NCI-H82 treated with DMSO at 0.1 percent for 48 hours (cell line): Measurements from ENCODE around the gene TBC1D30.
"Not testable (repeated sequence)": the region's sequence is repeated elsewhere in the genome, so short reads cannot be mapped to it uniquely, and the experiment has no call there.

Experiments
- DNase-seq: peaks from one replicate; lab custom pipeline; 2025; ENCODE audit not compliant: unreplicated experiment; lab: John Stamatoyannopoulos, UW

TBC1D30 gene

DNA sequence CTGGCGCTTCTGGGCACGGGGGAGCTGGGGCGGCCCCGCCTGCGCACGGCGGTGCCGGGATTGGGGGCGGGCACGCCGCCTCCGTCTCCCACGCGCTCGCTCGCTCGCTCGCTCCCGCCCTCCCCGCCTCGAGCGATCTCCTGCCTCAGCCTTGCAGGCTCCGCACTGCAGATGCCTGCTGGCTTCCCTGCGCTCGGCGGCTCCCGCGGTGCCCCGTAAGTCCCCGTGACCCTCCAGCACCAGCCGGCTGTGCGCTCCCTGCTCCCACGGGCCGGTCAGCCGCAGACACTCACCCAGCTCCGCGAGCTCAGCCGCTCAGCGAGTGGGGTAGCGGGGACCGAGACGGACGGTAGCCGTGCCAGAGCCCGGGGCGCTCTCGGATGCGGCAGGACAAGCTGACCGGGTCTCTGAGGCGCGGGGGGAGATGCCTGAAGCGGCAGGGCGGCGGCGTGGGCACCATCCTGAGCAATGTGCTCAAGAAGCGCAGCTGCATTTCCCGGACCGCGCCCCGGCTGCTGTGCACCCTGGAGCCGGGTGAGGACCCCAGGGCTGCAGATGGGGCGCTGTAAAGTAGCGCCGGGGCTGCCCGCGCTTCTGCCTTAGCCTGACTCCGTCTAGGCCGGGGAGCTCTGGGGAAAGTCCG lies at the start of gene TBC1D30:
TSS of gene TBC1D30 (plus strand) at position 148 of the 643 bp plus-strand sequence. CDS start at position 381, 233 bp downstream.
- peak; percentile 58 for DNase-seq

DNA sequence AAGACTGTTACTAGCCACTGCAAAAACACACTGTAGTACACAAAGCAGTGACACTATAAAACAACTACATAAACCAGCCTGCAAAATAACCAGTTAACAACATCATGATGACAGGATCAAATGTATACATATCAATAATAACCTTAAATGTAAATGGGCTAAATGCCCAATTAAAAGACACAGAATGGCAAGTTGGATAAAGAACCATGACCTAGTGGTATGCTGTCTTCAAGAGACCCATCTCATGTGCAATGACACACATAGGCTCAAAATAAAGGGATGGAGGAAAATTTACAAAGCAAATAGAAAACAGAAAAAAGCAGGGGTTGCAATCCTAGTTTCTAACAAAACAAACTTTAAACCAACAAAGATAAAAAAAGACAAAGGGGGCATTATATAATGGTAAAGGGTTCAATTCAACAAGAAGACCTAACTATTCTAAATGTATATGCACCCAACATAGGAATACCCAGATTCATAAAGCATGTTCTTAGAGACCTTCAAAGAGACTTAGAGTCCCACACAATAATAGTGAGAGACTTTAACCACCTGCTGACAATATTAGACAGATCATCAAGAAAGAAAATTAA lies 49.2 kb upstream of the TBC1D30 start:
- DNase-seq = not testable (repeated sequence)

DNA sequence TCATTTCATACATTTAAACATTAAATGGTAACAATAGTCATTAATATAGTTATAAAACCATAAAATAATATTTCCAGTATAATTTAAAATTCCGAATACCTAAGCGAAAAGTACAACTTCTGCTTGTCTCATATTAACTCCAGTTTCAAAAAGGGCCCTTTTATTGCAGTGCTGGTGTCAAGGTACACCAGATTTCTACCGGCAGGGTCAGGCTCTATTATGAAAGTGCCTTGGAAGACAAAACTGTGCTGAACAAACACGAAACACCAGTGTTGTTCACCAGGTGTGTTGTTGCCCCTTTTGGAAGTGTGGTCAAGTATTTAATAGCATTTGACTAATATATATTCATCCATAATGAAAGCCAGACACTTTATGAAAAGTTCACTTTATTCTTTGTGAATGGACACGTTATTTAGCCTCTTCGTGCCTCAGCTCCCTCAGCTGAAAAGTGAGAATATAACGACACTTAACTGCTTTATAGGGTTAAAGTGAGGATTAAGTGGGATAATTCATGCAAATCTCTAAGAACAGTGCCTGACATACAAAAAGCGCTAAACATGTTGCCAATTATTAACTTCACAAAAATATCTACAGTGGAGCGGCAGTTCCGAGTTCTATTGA lies 45.0 kb upstream of the TBC1D30 start:
- peak; percentile 46 for DNase-seq

GRCh38 chr12:64780132-64780530 lies 44.3 kb upstream of the TBC1D30 start:
- peak; percentile 66 for DNase-seq

- no peak for DNase-seq
Observed at GRCh38 chr12:64780531-64781279, 43.7 kb upstream of the TBC1D30 start.

DNA sequence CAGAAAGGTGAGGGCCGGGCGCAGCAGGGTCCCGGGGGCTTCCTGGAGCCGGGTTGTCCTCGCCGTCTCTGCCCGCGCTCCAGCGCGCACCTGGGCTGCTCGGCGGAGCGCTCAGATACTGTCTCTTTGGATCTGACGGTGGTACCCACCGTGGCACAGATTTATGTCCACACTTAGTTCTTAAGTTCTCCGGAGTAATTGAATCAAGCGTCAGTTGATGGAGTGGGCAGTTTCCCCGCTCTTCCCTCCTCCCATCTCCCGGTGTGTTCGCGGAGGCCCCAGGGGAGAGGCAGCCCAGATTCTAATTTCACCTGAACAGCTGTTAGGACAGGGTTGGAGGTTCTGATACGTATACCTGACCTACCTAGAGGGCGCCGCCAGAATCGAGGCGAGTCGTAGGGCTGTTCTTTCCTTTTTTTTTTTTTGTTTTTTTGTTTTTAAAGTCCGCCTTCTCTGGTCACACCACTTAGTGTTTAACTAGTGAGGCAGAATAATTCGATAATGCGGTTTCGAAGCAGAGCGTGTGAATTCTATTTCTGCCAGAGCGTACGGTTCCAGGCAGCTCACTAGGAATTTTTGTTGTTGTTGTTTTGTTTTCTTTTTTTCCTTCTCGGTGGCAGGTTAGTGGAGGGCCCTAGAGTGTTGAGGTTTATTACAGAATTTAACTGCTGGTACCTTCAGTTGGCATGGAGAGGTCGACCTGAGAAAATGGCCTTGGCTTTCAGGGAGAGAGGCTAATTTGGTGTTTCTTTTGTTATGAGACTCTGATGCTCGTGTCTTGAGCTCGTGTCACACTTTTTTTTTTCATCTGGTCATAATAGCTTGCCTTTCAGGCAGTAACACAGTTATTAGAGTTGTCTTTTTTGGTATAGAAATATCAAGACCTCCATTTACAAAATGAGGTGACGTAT lies 42.9 kb upstream of the TBC1D30 start:
- DNase-seq = no peak

DNA sequence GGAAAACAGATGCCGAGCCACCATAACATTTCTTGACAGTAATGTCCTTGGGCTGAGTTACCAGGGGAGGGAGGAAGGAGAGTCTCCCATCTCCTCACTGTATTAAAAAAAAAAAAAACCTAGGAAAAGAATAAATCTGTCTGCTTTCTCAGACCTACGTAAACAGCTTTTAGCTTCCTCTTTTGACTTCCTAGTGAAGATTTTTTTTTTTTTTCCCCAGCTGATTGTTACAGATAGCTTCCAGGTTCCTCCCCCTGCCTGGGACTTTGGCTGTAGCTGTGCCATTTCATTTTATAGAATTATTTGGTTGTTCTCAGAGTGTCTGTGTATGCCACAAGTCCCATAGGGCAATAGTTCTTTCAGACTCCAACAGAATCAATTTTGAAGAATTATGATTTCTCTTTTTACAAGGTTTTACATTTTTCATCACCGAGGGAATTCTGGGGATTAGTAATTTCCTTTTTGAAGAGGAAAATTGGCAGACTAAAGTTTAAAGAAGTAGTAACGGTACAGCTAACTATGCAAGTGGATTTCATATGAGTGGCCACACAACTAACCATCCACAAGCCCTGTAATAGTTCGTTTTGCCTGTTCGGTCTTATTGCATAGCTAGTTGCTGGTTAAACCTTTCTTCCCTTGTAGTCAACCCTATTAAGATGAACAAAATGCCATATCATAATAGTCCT lies 42.1 kb upstream of the TBC1D30 start:
- DNase-seq = no peak

DNA sequence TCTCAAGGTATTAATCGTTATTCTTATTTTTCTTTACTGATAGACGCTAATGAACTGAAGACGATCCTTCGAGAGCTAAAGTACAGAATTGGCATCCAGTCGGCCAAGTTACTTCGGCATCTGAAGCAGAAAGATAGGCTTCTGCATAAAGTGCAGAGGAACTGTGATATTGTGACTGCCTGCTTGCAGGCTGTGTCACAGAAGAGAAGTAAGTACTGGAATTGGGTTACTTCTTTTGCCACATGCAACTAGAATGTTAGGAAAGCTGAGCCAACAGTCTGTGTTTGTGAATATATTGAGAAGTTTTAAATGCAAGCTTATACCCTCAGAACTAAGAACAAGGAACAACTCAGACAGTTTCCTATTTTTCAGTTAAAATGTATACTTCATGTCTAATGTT lies 38.6 kb upstream of the TBC1D30 start:
- DNase-seq = no peak

GRCh38 chr12:64790166-64790565 lies 34.3 kb upstream of the TBC1D30 start:
- no peak for DNase-seq

DNA sequence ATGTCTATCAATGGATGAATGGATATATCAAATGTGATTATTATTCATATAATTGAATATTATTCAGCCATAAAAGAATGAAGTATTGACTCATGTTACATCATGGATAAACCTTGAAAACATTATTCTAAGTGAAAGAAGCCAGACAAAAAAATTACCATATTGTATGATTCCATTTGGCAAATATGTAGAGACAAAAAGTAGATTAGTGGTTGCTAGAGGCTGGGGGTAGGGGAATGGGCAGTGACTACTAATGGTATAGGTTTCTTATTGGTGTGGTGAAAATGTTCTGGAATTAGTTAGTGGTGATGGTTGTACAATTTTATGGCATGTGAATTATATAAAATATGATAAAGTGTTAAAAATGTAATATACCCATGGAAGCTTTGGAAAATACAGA lies 33.4 kb upstream of the TBC1D30 start:
- no peak for DNase-seq

GRCh38 chr12:64792128-64792527 lies 32.3 kb upstream of the TBC1D30 start:
- no peak for DNase-seq

- no peak for DNase-seq
Observed at GRCh38 chr12:64793610-64794009, 30.8 kb upstream of the TBC1D30 start.

- DNase-seq = no peak
Observed at GRCh38 chr12:64794305-64794704, 30.1 kb upstream of the TBC1D30 start.

DNA sequence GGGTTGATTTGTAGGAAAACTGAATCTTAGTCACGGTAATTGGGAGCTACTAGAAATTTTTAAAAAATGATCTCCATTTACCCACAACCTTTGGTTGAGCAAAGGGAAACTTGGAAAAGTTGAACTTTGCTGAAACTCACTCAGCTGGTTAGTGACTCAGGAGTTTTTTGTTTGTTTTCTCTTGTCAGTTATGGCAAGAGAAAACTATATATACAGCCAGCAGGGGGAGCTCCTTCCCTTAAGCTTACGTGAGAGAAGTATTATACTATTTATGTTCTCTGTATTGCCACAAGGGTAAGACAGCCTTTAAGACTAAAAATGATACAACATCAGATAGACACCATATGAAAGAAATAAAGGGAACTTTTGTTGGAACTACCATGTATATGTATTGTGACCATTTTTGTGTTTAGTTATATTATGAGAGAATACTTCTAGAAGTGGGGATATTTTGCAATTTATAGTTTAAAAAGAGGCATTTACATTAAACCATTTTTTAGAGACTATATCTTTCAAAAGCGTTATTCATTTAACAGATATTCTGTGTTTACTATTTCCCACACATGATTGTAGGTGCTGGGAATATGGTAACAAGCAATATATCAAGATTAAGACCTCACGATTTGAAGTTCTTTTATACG lies 28.1 kb upstream of the TBC1D30 start:
- DNase-seq = peak; percentile 63

DNA sequence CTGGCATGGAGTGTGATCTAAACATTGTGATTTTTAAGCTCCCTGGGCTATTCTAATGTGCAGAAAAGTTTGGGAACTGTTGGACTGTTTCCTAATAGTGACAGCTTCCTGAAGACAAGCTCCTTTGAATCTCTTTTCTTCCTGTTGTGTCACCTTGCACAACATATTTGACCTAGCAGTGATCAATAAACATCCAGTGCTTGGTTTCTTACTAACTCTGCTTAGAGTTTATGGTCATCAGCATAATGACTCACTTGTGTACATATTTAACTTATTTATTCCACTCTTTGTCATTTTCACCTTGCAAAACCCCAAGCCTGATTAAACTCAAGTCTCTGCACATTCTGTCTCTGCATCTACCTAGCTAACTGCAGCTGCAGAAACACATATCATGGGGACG lies 27.3 kb upstream of the TBC1D30 start:
- no peak for DNase-seq

GRCh38 chr12:64798165-64798564 lies 26.3 kb upstream of the TBC1D30 start:
- no peak for DNase-seq

GRCh38 chr12:64800640-64801039 lies 23.8 kb upstream of the TBC1D30 start:
- DNase-seq = no peak

DNA sequence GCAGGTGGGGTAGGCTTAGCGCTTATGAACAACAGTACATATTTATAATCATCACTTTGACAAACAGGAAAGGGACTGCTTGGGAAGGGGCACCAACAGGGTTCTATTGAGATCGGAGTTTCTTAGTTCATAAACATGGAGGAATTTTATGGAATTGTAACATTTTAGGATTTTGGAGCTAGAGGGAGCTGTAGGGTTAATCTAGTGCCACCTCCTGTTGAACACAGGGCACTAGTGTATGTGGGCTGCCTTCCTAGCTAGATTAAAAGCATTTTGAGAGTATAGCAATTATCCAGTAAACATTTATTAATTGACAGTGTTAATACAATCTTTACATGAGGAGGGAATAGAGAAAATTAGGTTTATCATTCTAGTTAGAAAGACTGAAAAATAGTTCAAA lies 23.1 kb upstream of the TBC1D30 start:
- DNase-seq = no peak

- not testable (repeated sequence) for DNase-seq
Observed at GRCh38 chr12:64802180-64802775, 22.2 kb upstream of the TBC1D30 start.
